Suprapubic skin (tissue), 4 donors: ENCODE results near the gene PRSS56.

Source experiments
- EP300 ChIP-seq: sonication (generic); formaldehyde crosslinking; IDR thresholded peaks from one replicate; pipeline ENCODE4 v1.6.1; 2017; ENCODE audit warnings: antibody characterized with exemption
- POLR2A ChIP-seq, 2 donors: fragments of 450-650 bp; IDR thresholded peaks; one replicate each; pipeline ENCODE4 v1.6.1; 2017; ENCODE audit warnings: antibody characterized with exemption in 2 of 2, mild to moderate bottlenecking in 2 of 2, moderate library complexity in 2 of 2
- POLR2AphosphoS5 ChIP-seq, 3 donors: sonication (generic); formaldehyde crosslinking; IDR thresholded peaks; one replicate each; pipeline ENCODE4 v1.6.1; 2017; ENCODE audit warnings: antibody characterized with exemption in 3 of 3
- TF ChIP-seq, protein P1 (sequence below), 2 donors: fragments of 200-600 bp in 1 of 2; fragments of 450-650 bp in 1 of 2; sonication (generic) in 1 of 2; IDR thresholded peaks; one replicate each; pipeline ENCODE4 v1.5.1; 2016 to 2019; ENCODE audit warnings: antibody characterized with exemption in 2 of 2, mild to moderate bottlenecking in 1 of 2, moderate library complexity in 1 of 2

DNA sequence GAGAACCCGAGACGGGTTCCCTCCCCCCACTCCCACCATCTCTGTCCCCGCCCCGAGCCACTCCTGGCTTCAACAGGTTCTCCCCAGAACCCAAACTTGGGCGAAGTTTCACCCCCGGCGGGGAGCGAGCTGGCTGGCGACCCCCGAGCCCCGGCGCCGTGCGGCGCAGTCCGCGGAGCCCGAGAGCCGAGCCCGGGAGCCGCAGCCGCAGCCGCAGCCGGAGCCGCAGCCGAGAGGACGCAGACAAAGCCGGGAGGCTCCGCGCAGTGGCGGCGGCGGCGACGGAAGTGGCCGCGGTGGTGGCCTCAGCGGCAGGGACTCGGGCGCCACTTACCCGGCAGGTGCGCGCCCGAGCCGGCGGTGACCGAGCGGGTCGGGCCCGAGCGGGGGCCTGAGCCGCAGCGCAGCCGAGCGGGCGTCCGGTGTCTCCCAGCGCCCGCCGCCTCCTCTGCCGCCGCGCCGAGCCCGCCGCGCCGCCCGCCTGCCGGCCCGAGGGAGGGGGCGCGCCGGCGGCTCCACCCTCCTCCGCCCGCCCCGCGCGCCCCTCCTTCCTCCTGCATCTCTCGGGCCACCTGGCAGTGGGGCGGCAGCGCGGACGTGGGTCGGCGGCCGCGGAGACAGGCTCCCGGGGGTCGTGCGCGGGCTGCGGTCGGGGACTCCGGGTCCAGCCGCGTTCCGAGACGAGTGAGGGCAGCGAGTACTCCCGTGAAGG, 32.6 kb upstream of the PRSS56 start, which contains the start of gene ECEL1:
- TF ChIP-seq, protein P1, sequence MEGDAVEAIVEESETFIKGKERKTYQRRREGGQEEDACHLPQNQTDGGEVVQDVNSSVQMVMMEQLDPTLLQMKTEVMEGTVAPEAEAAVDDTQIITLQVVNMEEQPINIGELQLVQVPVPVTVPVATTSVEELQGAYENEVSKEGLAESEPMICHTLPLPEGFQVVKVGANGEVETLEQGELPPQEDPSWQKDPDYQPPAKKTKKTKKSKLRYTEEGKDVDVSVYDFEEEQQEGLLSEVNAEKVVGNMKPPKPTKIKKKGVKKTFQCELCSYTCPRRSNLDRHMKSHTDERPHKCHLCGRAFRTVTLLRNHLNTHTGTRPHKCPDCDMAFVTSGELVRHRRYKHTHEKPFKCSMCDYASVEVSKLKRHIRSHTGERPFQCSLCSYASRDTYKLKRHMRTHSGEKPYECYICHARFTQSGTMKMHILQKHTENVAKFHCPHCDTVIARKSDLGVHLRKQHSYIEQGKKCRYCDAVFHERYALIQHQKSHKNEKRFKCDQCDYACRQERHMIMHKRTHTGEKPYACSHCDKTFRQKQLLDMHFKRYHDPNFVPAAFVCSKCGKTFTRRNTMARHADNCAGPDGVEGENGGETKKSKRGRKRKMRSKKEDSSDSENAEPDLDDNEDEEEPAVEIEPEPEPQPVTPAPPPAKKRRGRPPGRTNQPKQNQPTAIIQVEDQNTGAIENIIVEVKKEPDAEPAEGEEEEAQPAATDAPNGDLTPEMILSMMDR (IDR thresholded peaks at IDR 0.05) = no peak
- TF ChIP-seq POLR2A (IDR thresholded peaks at IDR 0.05) = no peak
- TF ChIP-seq POLR2AphosphoS5 (IDR thresholded peaks at IDR 0.05) = no peak
- TF ChIP-seq EP300 = no peak
